ENCODE results near the gene RAPGEF2. TPM values are rescaled to one million over a fixed set of nuclear protein-coding genes. Genes with fewer than 3 reads are reported as not detected.

Gene RAPGEF2
- total RNA-seq, 1 experiment from 2014 or later = 23.8 TPM

- peak; percentile 7 for DNase-seq
- Mint-ChIP-seq H3K4me3 (ENCODE audit: low read depth, unreplicated experiment) (no peak overlapping the region), H3K27ac (ENCODE audit: unreplicated experiment) (no peak overlapping the region), H3K27me3 (ENCODE audit: unreplicated experiment) (no peaks in the 10 kb centered on the region), H3K4me1 (ENCODE audit: low read depth, unreplicated experiment) (peaks cover 19% of the 10 kb centered on the region), H3K9me3 (ENCODE audit: low read depth, unreplicated experiment) (no peaks in the 10 kb centered on the region), H3K36me3 (ENCODE audit: insufficient read depth, unreplicated experiment) (peaks cover 6% of the 10 kb centered on the region)
- intact Hi-C loops (cut with micrococcal nuclease; ENCODE audit: unreplicated experiment) = loop anchor here (5.0 kb wide), 1 partner anchor 68 kb away; no protein-coding TSS in a partner anchor
- BruUV-seq (replicated peaks) = no TSS peak
- TF ChIP-seq CTCF (IDR thresholded peaks at IDR 0.05; ENCODE audit: unreplicated experiment) = no peak
- CTCF ChIA-PET = no interaction called here
Measured at GRCh38 chr4:159229164-159229563, 126.3 kb downstream of the RAPGEF2 start.

DNA sequence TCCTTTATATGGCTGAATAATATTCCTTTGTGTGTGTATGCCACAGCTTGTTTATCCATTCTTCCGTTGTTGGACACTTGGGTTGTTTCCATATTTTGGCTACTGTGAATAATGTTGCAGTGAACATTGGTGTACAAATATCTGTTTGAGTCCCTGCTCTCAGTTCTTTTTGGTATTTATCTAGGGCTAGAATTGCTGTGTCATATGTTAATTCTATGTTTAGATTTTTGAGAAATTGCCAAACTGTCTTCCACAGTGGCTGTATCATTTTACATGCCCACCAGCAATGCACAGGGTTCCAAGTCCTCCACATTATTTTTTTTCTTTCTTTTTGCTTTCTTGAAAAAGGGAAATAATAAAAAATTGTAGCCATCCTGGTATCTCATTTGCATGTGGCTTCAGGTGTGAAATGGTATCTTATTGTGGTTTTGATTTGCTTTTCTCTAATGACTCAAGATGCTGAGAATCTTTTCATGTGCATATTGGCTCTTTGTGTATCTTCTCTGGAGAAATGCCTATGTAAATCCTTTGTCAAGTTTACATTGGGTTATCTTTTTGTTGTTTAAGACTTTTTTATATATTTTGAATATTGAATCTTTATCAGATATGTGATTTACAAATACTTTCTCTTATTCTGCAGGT, 129.7 kb downstream of the RAPGEF2 start:
- DNase-seq = no peak
- Mint-ChIP-seq H3K27ac (ENCODE audit: unreplicated experiment) (no peak overlapping the region), H3K36me3 (ENCODE audit: insufficient read depth, unreplicated experiment) (peaks cover 6% of the 10 kb centered on the region), H3K27me3 (ENCODE audit: unreplicated experiment) (no peaks in the 10 kb centered on the region), H3K4me1 (ENCODE audit: low read depth, unreplicated experiment) (peaks cover 9% of the 10 kb centered on the region), H3K9me3 (ENCODE audit: low read depth, unreplicated experiment) (no peaks in the 10 kb centered on the region), H3K4me3 (ENCODE audit: low read depth, unreplicated experiment) (no peak overlapping the region)
- TF ChIP-seq CTCF (IDR thresholded peaks at IDR 0.05; ENCODE audit: unreplicated experiment) = no peak
- CTCF ChIA-PET = no interaction called here
- BruUV-seq (replicated peaks) = no TSS peak
- intact Hi-C loops (cut with micrococcal nuclease; ENCODE audit: unreplicated experiment) = no loop called here

- Mint-ChIP-seq H3K27me3 (ENCODE audit: unreplicated experiment) (no peaks in the 10 kb centered on the region), H3K4me3 (ENCODE audit: low read depth, unreplicated experiment) (no peak overlapping the region), H3K36me3 (ENCODE audit: insufficient read depth, unreplicated experiment) (no peaks in the 10 kb centered on the region), H3K27ac (ENCODE audit: unreplicated experiment) (no peak overlapping the region), H3K4me1 (ENCODE audit: low read depth, unreplicated experiment) (no peaks in the 10 kb centered on the region), H3K9me3 (ENCODE audit: low read depth, unreplicated experiment) (no peaks in the 10 kb centered on the region)
- no peak for DNase-seq
- CTCF ChIA-PET = no interaction called here
- intact Hi-C loops (cut with micrococcal nuclease; ENCODE audit: unreplicated experiment) = no loop called here
- no peak for TF ChIP-seq CTCF (IDR thresholded peaks at IDR 0.05; ENCODE audit: unreplicated experiment)
- no TSS peak for BruUV-seq (replicated peaks)
Measured at GRCh38 chr4:159235779-159236368, 133.0 kb downstream of the RAPGEF2 start.

DNA sequence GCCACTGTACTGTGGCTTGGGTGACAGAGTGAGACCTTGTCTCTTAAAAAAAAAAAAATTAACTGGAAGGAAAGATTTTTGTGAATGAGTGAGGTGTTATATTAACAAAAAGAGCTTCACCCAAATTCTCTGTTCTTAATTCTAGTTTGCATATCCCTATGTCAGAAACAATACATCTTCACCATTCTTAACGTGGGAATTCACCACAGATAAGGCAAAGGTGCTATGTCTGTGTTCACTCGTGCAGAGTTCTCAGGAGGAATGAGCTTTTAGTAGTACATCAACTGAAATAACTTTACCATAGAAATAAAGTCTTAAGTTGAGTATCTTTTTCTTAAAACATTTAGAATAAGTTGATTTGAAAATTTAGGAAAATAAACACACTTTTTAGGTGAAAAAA, 135.1 kb downstream of the RAPGEF2 start:
- H3K27me3 Mint-ChIP-seq (ENCODE audit: unreplicated experiment) = no peaks in the 10 kb centered on the region
- intact Hi-C loops (cut with micrococcal nuclease; ENCODE audit: unreplicated experiment) = no loop called here
- H3K4me3 Mint-ChIP-seq (ENCODE audit: low read depth, unreplicated experiment) = no peak overlapping the region
- no peaks in the 10 kb centered on the region for H3K36me3 Mint-ChIP-seq (ENCODE audit: insufficient read depth, unreplicated experiment)
- CTCF ChIA-PET = no interaction called here
- no peaks in the 10 kb centered on the region for H3K4me1 Mint-ChIP-seq (ENCODE audit: low read depth, unreplicated experiment)
- no peak for DNase-seq
- H3K27ac Mint-ChIP-seq (ENCODE audit: unreplicated experiment) = no peak overlapping the region
- H3K9me3 Mint-ChIP-seq (ENCODE audit: low read depth, unreplicated experiment) = no peaks in the 10 kb centered on the region
- BruUV-seq (replicated peaks) = no TSS peak
- no peak for TF ChIP-seq CTCF (IDR thresholded peaks at IDR 0.05; ENCODE audit: unreplicated experiment)
